ENCODE measurements around the gene LARP4B.

DNA sequence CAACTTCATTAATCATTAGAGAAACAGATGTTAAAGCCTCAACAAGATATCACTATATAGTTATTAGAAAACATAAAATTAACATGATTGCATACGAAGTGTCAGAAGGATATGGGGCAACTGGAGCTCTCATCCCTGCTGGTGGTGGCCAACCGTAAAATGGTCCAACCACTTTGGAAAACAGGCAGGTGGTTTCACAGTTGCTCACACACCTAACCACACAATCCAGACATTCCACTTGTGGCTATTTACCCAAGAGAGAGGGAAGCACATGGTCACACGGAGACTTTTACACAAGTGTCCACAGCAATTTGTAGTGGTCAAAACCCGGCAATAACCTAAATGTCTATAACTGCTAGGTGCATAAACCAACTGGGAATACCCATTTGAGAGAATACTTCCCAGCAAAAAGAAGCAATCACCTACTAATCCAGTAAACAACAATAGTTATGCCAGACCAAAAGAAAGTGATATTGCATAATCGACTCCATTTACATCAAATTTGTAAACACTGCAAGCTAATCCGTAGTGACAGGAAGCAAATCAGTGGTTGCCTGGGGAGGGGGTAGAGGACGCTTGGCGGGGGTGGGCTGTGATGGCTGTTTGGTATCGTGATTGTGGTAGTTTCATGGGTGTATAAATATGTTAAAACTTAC, 91.8 kb downstream of the LARP4B start:
- TF ChIP-seq, protein P1, sequence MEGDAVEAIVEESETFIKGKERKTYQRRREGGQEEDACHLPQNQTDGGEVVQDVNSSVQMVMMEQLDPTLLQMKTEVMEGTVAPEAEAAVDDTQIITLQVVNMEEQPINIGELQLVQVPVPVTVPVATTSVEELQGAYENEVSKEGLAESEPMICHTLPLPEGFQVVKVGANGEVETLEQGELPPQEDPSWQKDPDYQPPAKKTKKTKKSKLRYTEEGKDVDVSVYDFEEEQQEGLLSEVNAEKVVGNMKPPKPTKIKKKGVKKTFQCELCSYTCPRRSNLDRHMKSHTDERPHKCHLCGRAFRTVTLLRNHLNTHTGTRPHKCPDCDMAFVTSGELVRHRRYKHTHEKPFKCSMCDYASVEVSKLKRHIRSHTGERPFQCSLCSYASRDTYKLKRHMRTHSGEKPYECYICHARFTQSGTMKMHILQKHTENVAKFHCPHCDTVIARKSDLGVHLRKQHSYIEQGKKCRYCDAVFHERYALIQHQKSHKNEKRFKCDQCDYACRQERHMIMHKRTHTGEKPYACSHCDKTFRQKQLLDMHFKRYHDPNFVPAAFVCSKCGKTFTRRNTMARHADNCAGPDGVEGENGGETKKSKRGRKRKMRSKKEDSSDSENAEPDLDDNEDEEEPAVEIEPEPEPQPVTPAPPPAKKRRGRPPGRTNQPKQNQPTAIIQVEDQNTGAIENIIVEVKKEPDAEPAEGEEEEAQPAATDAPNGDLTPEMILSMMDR (IDR thresholded peaks at IDR 0.05): no peak
- TF ChIP-seq EZH2 (IDR thresholded peaks at IDR 0.05; ENCODE audit: borderline replicate concordance, insufficient read depth, low read depth, low read length, poor library complexity, severe bottlenecking): no peak

Measured in B cell (primary cell).